GM06990 (cell line): ENCODE measurements around the gene PI4K2B.

Experiments used
- DNase-seq: peaks from one replicate; pipeline ENCODE4 v3.0.0-alpha.2; 2011; ENCODE audit not compliant: insufficient read length; ENCODE audit errors: extremely low read depth
- H3K27me3 ChIP-seq: replicated peaks from 2 replicates; pipeline ENCODE4 v1.6.0; 2011; ENCODE audit warnings: low read length; ENCODE audit not compliant: control insufficient read depth, insufficient read depth
- H3K36me3 ChIP-seq: 2 replicates; pipeline ENCODE4 v1.5.1; 2011; ENCODE audit warnings: low read length; ENCODE audit not compliant: control insufficient read depth, insufficient read depth
- H3K4me3 ChIP-seq: replicated peaks from 2 replicates; pipeline ENCODE4 v1.5.1; 2011; ENCODE audit warnings: low read depth, mild to moderate bottlenecking, control low read depth, low read length
- TF ChIP-seq, protein P1 (sequence below): IDR thresholded peaks from 2 replicates; pipeline ENCODE4 v1.5.1; 2011; ENCODE audit warnings: low read length, control low read depth, mild to moderate bottlenecking, inconsistent platforms; ENCODE audit not compliant: insufficient read depth, poor library complexity, severe bottlenecking

The PI4K2B gene

DNA sequence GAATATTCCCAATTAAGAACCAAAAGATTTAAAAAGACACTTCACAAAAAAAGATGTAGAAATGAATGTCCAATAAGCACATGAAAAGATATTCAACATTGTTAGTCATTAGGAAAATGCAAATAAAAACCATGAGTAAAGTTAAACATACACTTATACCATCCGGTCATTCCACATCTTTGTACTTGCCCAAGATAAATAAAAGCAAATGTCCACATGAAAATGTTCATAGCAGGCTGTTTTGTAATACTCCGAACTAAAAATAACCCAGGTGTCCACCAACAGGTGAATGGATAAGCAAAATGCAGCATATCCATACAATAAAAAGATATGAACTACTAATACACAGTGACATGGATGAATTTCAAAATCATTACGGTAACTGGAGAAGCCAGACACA is 50.1 kb downstream of the PI4K2B start:
- Histone ChIP-seq H3K36me3 (no peaks in the 10 kb centered on the region), H3K27me3 (no peaks in the 10 kb centered on the region), H3K4me3 (no peak overlapping the region)
- no peak for DNase-seq
- TF ChIP-seq, protein P1, sequence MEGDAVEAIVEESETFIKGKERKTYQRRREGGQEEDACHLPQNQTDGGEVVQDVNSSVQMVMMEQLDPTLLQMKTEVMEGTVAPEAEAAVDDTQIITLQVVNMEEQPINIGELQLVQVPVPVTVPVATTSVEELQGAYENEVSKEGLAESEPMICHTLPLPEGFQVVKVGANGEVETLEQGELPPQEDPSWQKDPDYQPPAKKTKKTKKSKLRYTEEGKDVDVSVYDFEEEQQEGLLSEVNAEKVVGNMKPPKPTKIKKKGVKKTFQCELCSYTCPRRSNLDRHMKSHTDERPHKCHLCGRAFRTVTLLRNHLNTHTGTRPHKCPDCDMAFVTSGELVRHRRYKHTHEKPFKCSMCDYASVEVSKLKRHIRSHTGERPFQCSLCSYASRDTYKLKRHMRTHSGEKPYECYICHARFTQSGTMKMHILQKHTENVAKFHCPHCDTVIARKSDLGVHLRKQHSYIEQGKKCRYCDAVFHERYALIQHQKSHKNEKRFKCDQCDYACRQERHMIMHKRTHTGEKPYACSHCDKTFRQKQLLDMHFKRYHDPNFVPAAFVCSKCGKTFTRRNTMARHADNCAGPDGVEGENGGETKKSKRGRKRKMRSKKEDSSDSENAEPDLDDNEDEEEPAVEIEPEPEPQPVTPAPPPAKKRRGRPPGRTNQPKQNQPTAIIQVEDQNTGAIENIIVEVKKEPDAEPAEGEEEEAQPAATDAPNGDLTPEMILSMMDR, result no peak

DNA sequence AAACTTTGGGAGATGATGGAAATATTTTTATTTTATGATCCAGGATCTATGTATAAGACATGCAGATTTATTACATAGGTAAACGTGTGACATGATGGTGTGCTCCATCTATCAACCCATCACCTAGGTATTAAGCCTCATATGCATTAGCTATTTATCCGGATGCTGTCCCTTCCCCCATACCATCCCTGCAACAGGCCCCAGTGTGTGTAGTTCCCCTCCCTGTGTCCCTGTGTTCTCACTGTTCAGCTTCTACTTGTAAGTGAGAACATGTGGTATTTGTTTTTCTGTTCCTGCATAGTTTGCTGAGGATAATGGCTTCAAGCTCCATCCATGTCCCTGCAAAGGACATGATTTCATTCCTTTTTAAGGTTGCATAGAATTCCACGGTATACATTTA is 50.6 kb downstream of the PI4K2B start:
- no peaks in the 10 kb centered on the region for H3K27me3 ChIP-seq
- TF ChIP-seq, protein P1, result no peak
- H3K4me3 ChIP-seq, result no peak overlapping the region
- no peak for DNase-seq
- H3K36me3 ChIP-seq, result no peaks in the 10 kb centered on the region

DNA sequence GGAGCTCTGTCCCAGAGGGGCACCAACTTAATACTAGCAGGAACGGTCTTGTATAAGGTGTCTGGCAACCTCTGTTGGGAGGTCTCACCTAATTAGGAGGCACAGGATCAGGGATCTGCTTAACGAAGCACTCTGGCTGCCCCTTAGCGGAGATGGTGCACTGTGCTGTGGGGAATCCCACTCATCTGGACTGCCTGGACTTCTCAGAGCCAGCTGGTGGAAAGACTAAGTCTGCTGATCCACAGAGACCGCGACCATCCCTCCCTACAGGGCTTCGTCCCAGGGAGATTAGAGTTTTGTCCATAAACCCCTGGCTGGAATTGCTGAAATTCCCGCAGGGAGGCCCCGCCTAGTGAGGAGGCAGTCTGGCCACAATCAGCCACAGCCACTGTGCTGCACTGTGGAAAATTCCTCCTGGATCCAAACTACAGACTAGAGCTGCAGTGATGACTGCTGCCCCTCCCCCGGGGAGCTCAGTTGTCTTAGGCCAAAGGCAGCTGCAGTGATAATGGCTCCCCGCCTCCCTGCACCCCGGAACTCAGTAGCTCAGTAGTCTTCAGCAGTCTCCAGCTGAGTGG is 56.7 kb downstream of the PI4K2B start:
- no peaks in the 10 kb centered on the region for H3K36me3 ChIP-seq
- TF ChIP-seq, protein P1, result no peak
- no peak overlapping the region for H3K4me3 ChIP-seq
- DNase-seq, result no peak
- H3K27me3 ChIP-seq, result no peaks in the 10 kb centered on the region

DNA sequence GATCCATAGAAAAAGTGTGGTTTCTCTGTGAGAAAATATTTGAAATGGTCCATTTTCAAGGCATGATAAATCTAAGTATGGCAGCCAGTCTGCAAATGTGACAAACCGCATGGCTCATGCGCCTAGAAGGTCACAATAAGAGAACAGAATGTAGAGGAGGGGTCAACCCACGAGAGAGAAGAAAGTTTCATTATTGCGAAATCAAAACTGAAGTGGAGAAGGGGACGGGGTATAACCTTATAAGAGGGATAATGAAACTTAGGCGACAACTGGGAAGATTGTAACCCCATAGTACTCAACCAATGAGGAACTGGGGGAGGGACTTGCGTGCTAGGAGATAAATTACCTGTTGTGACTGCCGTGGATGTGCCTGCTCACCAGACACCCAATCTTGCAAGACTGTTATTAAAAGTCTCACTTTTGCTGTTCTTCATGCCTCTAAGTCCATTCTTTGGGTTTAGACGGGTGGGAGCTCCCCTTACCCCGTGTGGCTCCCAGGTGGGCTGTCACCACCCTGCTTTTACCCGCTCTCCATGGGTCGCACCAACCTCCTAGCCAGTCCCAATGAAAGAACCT is 57.4 kb downstream of the PI4K2B start:
- DNase-seq, result no peak
- Histone ChIP-seq H3K4me3 (no peak overlapping the region), H3K27me3 (no peaks in the 10 kb centered on the region), H3K36me3 (no peaks in the 10 kb centered on the region)
- TF ChIP-seq, protein P1, result no peak

DNA sequence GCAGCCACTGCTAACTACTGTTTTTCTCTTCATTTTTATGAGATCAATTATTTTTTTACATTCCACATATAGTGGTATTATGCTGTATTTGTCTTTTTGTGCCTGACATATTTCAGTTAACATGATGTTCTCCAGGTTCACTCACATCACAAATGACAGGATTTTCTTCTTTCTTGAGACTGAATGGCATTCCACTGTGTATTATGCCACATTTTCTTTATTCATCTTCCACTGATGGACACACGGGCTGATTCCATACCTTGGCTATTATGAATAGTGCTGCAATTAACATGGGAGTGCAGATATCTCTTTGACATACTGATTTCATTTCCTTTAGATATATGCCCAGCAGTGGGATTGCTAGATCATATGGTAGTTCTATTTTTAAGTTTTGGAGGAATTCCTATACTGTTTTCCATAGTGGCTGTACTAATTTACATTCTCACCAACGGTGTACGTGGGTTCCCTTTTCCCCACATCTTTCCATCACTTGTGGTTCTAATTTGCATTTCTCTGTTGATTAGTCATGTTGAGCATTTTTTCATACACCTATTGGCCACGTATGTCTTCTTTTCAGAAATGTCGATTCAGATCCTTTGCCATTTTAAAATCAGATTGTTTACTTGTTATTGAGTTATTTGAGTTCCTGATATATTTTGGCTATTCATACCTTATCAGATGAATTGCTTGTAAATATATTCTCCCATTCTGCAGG is 63.9 kb downstream of the PI4K2B start:
- TF ChIP-seq, protein P1, result no peak
- Histone ChIP-seq H3K27me3 (no peaks in the 10 kb centered on the region), H3K4me3 (no peak overlapping the region), H3K36me3 (no peaks in the 10 kb centered on the region)
- no peak for DNase-seq
